SH-SY5Y (cell line): ENCODE results near the gene TES.

Experiments used
- GATA2 ChIP-seq: IDR thresholded peaks from 2 replicates; pipeline ENCODE4 v1.6.1; 2011; ENCODE audit warnings: mild to moderate bottlenecking, low read depth, low read length
- GATA3 ChIP-seq: IDR thresholded peaks from 2 replicates; pipeline ENCODE4 v1.6.1; 2011; ENCODE audit warnings: low read depth, mild to moderate bottlenecking, low read length, moderate library complexity

GRCh38 chr7:116269466-116269865 lies 59.1 kb downstream of the TES start:
- TF ChIP-seq GATA2 = no peak
- no peak for TF ChIP-seq GATA3
